Transverse colon (tissue), 4 donors: Measurements from ENCODE around the gene WNK4.
A peak's percentile ranks its signal among the peaks of the same experiment; 100 is the strongest.

Experiments
- POLR2A ChIP-seq: fragments of 450-650 bp; IDR thresholded peaks from one replicate; pipeline ENCODE4 v1.6.1; 2016; ENCODE audit warnings: antibody characterized with exemption, mild to moderate bottlenecking, moderate library complexity
- POLR2AphosphoS5 ChIP-seq, 3 donors: sonication (generic); formaldehyde crosslinking; IDR thresholded peaks; one replicate each; pipeline ENCODE4 v1.6.1; 2016; ENCODE audit warnings: antibody characterized with exemption in 3 of 3
- TF ChIP-seq, protein P1 (sequence below), 5 experiments: fragments of 200-600 bp in 3 of 5; fragments of 450-650 bp in 2 of 5; sonication (generic) in 3 of 5; IDR thresholded peaks; 1 replicate in 2 of 5; 2 replicates in 3 of 5; pipeline ENCODE4 v1.5.1; 2016 to 2017; ENCODE audit warnings: antibody characterized with exemption in 5 of 5, inconsistent platforms in 3 of 5, mild to moderate bottlenecking in 2 of 5, moderate library complexity in 1 of 5

DNA sequence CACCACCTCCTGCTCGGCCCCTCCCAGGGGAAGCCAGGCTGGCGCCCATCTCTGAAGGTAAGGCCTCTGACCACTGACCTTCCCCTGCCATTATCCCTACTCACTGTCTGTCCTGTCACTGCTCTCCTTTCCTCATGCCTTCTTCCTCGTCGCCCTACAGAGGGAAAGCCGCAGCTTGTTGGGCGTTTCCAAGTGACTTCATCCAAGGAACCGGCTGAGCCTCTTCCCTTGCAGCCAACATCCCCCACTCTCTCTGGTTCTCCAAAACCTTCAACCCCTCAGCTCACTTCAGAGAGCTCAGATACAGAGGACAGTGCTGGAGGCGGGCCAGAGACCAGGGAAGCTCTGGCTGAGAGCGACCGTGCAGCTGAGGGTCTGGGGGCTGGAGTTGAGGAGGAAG, 15.1 kb downstream of the WNK4 start:
- TF ChIP-seq POLR2A = no peak
- TF ChIP-seq, protein P1, sequence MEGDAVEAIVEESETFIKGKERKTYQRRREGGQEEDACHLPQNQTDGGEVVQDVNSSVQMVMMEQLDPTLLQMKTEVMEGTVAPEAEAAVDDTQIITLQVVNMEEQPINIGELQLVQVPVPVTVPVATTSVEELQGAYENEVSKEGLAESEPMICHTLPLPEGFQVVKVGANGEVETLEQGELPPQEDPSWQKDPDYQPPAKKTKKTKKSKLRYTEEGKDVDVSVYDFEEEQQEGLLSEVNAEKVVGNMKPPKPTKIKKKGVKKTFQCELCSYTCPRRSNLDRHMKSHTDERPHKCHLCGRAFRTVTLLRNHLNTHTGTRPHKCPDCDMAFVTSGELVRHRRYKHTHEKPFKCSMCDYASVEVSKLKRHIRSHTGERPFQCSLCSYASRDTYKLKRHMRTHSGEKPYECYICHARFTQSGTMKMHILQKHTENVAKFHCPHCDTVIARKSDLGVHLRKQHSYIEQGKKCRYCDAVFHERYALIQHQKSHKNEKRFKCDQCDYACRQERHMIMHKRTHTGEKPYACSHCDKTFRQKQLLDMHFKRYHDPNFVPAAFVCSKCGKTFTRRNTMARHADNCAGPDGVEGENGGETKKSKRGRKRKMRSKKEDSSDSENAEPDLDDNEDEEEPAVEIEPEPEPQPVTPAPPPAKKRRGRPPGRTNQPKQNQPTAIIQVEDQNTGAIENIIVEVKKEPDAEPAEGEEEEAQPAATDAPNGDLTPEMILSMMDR (IDR thresholded peaks at IDR 0.05) = no peak
- peak in 1 of 3 donors; percentile 28 for TF ChIP-seq POLR2AphosphoS5 (IDR thresholded peaks at IDR 0.05)
